Measurements from ENCODE around the gene CCDC88C. TPM values are rescaled to one million over a fixed set of nuclear protein-coding genes. Genes with fewer than 3 reads are reported as not detected.

The CCDC88C gene
- polyA plus RNA-seq, 6 donors from 2014 or later = 13.5 to 35.0 (median 15.8) TPM

GRCh38 chr14:91357272-91358024 is 60.2 kb downstream of the CCDC88C start:
- Mint-ChIP-seq H3K4me3 (peak overlapping the region in 6 of 8 donors; percentile 12 to 94 (median 64)), H3K27ac (peak overlapping the region in 3 of 6 donors; percentile 36 to 72 (median 42)), H3K27me3 (no peaks in the 10 kb centered on the region), H3K9me3 (no peaks in the 10 kb centered on the region), H3K36me3 (peaks cover 4 to 10% of the 10 kb centered on the region in 2 donors), H3K4me1 (peaks cover 49 to 85% (median 63%) of the 10 kb centered on the region in 3 donors)
- DNase-seq = no peak
- ATAC-seq (ENCODE audit: low read depth in 2 of 2) = no peak

DNA sequence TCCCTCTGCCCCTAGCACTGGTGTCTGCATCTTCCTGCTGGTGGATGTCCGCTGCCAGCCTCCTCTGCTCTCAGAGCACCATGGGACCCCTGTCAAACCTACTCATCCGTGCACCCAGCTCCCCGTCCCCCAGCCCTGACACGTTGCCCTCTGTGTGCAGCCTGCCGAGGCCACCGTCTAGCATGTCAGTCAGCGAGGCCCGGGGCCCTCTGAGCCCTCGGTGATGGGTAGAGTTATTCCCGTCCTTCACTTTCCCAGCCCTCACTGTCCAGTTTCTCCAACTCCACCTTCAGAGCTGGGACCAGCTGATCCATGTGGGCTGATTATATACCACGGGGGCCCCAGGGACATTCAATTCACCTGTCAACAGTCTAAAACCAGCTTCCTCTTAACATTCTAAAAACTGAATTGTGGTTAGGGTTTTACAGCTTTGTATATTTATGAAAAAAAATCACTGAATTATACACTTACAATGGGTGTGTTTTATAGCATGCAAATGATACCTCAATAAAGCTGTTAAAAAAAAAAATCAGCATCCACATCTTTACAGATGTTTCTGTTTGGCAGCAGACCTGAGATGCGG is 61.3 kb downstream of the CCDC88C start:
- Mint-ChIP-seq H3K27me3 (no peaks in the 10 kb centered on the region), H3K9me3 (no peaks in the 10 kb centered on the region), H3K36me3 (peaks cover 4 to 10% of the 10 kb centered on the region in 2 donors), H3K27ac (peak overlapping the region; percentile 74 to 95 (median 92)), H3K4me3 (peak overlapping the region; percentile 23 to 94 (median 86)), H3K4me1 (peaks cover 60 to 86% (median 70%) of the 10 kb centered on the region in 3 donors)
- peak; percentile 71 to 74 for ATAC-seq (ENCODE audit: low read depth in 2 of 2)
- peak; percentile 53 for DNase-seq

DNA sequence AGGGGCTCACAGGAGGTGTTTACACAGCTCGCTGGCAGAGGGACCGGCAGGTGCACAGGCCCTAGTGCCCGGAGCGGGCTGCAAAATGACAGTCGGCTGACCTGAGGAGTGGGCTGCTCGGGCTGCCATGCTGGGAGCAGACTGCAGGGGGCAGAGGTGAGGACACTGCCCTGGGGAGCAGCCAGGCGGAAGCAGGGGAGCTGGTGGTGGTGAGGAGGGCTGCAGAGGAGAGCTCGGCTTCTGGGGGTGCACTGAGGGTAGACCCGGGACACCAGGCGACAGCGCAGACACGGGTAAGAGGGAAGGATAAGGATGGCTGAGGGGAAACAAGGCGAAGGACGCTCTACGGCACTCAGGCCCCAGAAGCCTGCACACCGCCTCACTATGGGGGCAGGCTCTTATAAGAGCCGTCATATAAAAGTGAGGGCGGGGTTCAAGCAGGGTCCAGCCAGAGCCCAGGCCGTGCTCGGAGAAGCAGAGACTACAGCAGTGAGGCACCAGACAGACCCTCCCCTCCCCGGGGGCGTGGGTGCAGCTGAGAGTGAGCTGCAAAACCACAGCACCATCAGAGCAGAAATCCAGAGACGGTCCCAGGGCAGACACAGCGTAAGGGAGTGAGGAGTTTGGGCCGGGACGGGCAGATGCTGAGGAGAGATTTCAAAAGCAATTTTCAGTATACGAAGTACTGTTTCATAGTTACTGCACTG is 62.5 kb downstream of the CCDC88C start:
- Mint-ChIP-seq H3K36me3 (peaks cover 4 to 10% of the 10 kb centered on the region in 2 donors), H3K4me3 (peak overlapping the region; percentile 61 to 94 (median 86)), H3K27ac (peak overlapping the region; percentile 63 to 93 (median 89)), H3K4me1 (peaks cover 68 to 87% (median 73%) of the 10 kb centered on the region in 3 donors), H3K9me3 (no peaks in the 10 kb centered on the region), H3K27me3 (no peaks in the 10 kb centered on the region)
- ATAC-seq (ENCODE audit: low read depth in 2 of 2) (peak; percentile 38 to 44), DNase-seq (peak; percentile 55)

DNA sequence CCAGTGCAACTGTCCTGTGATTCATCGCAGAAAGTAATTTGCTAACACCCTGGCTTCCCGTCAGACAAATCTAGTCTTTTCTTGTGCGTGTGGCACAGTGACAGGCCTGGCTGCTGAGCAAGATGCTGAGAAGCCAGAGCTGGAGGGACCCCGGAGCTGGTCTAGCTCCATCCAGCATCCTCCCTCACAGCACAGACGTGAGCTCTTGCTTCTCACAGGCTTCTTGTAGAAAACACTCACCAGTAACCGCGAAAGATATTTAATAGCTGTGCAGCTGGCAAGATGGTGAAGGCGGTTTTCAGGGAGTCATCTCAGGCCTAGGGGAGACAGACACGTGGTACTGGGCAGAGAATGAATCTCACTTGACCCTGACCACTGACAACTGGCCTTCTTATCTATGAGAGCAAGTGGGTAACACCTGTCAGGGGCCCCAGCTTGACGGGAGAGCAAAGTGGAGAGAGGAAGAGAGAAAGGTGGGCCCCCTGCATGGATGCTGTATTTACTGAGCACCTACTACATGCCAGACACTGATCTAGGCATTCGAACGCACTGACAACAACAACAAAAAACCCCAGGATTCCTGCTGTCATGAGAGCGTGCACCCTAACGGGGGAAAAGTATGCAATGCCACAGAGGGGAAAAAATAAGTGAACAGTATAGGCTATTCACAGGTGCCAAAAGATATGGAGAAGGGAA is 63.3 kb downstream of the CCDC88C start:
- ATAC-seq (ENCODE audit: low read depth in 2 of 2) (no peak), DNase-seq (no peak)
- H3K4me1 Mint-ChIP-seq = peaks cover 70 to 94% (median 74%) of the 10 kb centered on the region in 3 donors
- H3K4me3 Mint-ChIP-seq = peak overlapping the region in 6 of 8 donors; percentile 6 to 94 (median 72)
- H3K27me3 Mint-ChIP-seq = no peaks in the 10 kb centered on the region
- H3K27ac Mint-ChIP-seq = peak overlapping the region in 5 of 6 donors; percentile 33 to 91 (median 48)
- H3K36me3 Mint-ChIP-seq = peaks cover 4 to 6% of the 10 kb centered on the region in 2 donors
- no peaks in the 10 kb centered on the region for H3K9me3 Mint-ChIP-seq

DNA sequence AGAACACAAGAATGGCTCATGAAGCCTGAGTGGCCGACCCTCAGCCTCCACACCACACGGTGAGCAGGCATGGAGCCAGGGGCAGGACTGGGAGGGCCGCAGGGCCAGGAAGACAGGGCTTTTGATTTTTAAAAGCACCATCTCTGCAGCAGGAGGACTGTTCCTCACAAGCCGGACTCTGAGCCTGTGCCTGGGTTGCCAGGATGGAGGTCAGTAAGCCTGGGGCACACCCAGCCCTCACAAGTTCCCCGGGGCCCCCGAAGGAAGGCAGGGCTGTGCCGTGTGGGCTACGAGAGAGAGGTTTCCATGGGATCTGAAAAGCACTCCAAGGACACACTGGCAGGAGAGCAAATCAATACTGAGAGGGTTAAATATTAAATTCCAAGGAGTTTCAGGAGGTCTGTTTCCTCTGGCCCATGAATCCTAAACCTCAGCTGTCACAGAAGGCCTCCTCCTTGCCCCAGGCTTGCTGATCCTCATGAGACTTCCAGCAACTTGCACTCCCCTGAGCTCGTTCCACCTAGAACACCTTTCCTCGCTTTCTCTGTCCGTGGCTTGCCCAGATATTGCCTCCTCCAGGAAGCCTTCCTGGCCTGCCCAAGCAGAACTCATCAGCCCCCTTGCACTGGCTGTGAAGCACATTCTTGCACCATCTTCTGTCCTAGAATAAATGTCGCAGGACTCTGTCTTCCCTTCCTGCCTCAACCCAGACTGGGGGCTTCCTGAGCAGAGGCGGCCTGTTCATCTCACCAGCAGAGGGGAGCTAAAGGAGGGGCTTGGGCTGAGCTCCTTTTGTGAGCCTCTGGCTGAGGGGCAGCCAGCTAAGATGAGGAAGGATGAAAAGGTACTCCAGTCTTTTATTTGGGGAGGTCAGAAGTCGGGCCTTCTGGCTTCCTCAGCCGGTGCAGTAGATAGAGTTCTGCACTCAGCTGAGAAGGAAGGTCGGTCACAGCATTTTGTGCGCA is 64.6 kb downstream of the CCDC88C start:
- peaks cover 0 to 4% of the 10 kb centered on the region in 2 donors for H3K36me3 Mint-ChIP-seq
- H3K9me3 Mint-ChIP-seq = no peaks in the 10 kb centered on the region
- peak overlapping the region in 5 of 6 donors; percentile 29 to 83 (median 79) for H3K27ac Mint-ChIP-seq
- DNase-seq = no peak
- H3K27me3 Mint-ChIP-seq = no peaks in the 10 kb centered on the region
- H3K4me1 Mint-ChIP-seq = peaks cover 81 to 97% (median 83%) of the 10 kb centered on the region in 3 donors
- peak overlapping the region in 2 of 8 donors; percentile 26 to 75 for H3K4me3 Mint-ChIP-seq
- no peak for ATAC-seq (ENCODE audit: low read depth in 2 of 2)

DNA sequence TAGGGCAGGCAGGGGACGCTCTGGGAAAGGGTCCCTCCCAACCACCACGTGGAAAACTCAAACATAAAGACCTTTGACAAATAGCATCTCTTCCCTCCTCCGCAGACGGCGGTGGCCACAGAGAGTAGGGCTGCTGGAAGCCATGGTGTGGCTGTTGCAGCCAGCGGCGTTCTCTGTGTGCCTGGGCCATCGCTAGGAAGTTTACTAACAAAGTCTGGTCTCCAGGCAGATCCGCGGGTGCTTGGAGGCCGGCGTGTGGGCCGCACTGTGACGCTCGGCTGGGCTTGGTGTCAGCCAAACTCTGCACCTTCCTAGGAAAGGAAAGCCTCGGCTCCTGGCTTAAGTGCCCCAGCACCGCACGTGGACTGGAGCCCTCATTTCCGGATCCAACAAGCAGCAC is 65.6 kb downstream of the CCDC88C start:
- DNase-seq = no peak
- Mint-ChIP-seq H3K27ac (peak overlapping the region in 3 of 6 donors; percentile 32 to 94 (median 83)), H3K4me1 (peaks cover 84 to 95% (median 88%) of the 10 kb centered on the region in 3 donors), H3K9me3 (no peaks in the 10 kb centered on the region), H3K4me3 (peak overlapping the region in 6 of 8 donors; percentile 39 to 92 (median 80)), H3K36me3 (peaks cover 0 to 4% of the 10 kb centered on the region in 2 donors), H3K27me3 (no peaks in the 10 kb centered on the region)
- ATAC-seq (ENCODE audit: low read depth in 2 of 2) = no peak

- no peaks in the 10 kb centered on the region for H3K9me3 Mint-ChIP-seq
- H3K27me3 Mint-ChIP-seq = no peaks in the 10 kb centered on the region
- no peak for DNase-seq
- H3K4me3 Mint-ChIP-seq = peak overlapping the region in 7 of 8 donors; percentile 64 to 92 (median 83)
- peaks cover 82 to 95% (median 89%) of the 10 kb centered on the region in 3 donors for H3K4me1 Mint-ChIP-seq
- H3K36me3 Mint-ChIP-seq = peaks cover 0 to under 1% of the 10 kb centered on the region in 2 donors
- no peak for ATAC-seq (ENCODE audit: low read depth in 2 of 2)
- H3K27ac Mint-ChIP-seq = peak overlapping the region in 5 of 6 donors; percentile 83 to 96 (median 94)
These were observed 66.1 kb downstream of the CCDC88C start for GRCh38 chr14:91351512-91351862.

GRCh38 chr14:91350813-91351511 is 66.7 kb downstream of the CCDC88C start:
- Mint-ChIP-seq H3K27me3 (no peaks in the 10 kb centered on the region), H3K27ac (peak overlapping the region; percentile 79 to 96 (median 90)), H3K36me3 (no peaks in the 10 kb centered on the region), H3K4me3 (peak overlapping the region; percentile 46 to 92 (median 82)), H3K4me1 (peaks cover 80 to 95% (median 89%) of the 10 kb centered on the region in 3 donors), H3K9me3 (no peaks in the 10 kb centered on the region)
- ATAC-seq (ENCODE audit: low read depth in 2 of 2) = peak; percentile 66 to 76
- DNase-seq = peak; percentile 46

GRCh38 chr14:91350483-91350812 is 67.2 kb downstream of the CCDC88C start:
- H3K4me3 Mint-ChIP-seq = peak overlapping the region in 7 of 8 donors; percentile 64 to 92 (median 83)
- no peaks in the 10 kb centered on the region for H3K36me3 Mint-ChIP-seq
- peak overlapping the region; percentile 79 to 96 (median 90) for H3K27ac Mint-ChIP-seq
- peaks cover 78 to 95% (median 89%) of the 10 kb centered on the region in 3 donors for H3K4me1 Mint-ChIP-seq
- DNase-seq = no peak
- no peak for ATAC-seq (ENCODE audit: low read depth in 2 of 2)
- H3K9me3 Mint-ChIP-seq = no peaks in the 10 kb centered on the region
- H3K27me3 Mint-ChIP-seq = no peaks in the 10 kb centered on the region

DNA sequence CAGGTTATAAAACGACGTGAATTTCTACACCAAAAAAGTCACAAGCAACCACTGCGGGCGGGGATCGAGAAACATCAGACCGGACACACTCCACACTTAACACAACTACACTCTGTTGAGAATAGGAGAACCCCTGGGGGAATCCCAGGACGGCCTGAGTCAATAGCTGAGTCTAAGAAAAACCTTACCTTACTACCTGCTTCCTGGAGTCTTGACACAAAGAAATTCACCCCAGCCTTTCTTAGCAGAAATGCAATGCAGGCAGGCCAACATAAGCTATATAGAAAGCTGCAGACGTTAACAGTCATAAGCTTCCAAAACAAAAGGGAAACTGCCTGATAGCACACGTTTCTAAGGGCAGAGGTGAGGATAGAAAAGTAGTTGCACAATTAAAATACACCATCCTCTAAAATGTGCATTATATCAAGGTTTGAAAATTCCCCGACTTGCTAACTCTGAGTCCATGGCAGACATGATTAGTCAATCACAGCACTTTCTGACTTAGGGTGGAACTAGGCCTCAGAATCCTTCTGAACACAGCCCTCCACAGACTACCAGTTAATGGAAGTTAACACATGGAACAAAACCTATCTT is 68.0 kb downstream of the CCDC88C start:
- peak; percentile 43 to 65 for ATAC-seq (ENCODE audit: low read depth in 2 of 2)
- no peaks in the 10 kb centered on the region for H3K27me3 Mint-ChIP-seq
- H3K36me3 Mint-ChIP-seq = no peaks in the 10 kb centered on the region
- no peaks in the 10 kb centered on the region for H3K9me3 Mint-ChIP-seq
- peak overlapping the region in 5 of 6 donors; percentile 13 to 88 (median 77) for H3K27ac Mint-ChIP-seq
- DNase-seq = no peak
- H3K4me1 Mint-ChIP-seq = peaks cover 74 to 93% (median 88%) of the 10 kb centered on the region in 3 donors
- peak overlapping the region in 6 of 8 donors; percentile 1 to 76 (median 24) for H3K4me3 Mint-ChIP-seq

DNA sequence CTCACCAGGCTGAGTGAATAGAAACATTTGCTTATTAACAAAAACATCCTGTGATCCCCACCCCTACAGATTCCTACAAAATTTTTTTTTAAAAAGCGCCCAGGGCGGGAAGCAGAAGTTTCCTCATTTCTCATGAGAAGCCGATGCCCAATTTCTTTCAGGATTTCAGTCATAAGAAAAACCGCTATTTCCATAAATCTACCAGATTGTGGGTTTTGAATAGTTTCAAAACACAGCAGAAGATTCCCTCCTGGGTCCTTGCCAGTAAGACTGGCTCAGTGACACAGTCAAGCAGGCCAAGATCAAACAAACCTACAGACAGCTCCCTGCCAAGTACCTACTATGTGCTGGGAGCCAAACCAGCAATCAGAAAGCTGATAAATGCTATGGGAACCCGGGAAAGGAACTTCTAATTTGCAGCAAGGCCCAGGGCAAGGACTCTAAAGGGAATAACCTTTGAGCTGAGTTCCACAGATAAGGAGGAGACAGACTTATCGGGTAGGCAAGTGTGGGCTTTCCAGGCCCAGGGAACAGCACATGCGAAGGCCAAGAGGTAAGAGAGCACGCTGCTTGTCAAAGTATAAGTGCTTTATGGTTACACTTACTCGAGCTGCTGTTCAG is 68.7 kb downstream of the CCDC88C start:
- ATAC-seq (ENCODE audit: low read depth in 2 of 2) (no peak), DNase-seq (no peak)
- no peaks in the 10 kb centered on the region for H3K9me3 Mint-ChIP-seq
- H3K4me1 Mint-ChIP-seq = peaks cover 75 to 93% (median 88%) of the 10 kb centered on the region in 3 donors
- no peaks in the 10 kb centered on the region for H3K27me3 Mint-ChIP-seq
- H3K27ac Mint-ChIP-seq = peak overlapping the region; percentile 9 to 88 (median 78)
- H3K4me3 Mint-ChIP-seq = peak overlapping the region in 6 of 8 donors; percentile 13 to 76 (median 36)
- no peaks in the 10 kb centered on the region for H3K36me3 Mint-ChIP-seq
